Ovary (tissue), 9 donors: ENCODE results near the gene MEIOB. TPM values are rescaled to one million over a fixed set of nuclear protein-coding genes. Genes with fewer than 3 reads are reported as not detected.
A peak's percentile ranks its signal among the peaks of the same experiment; 100 is the strongest.

Experiments
- DNase-seq, 5 donors: peaks; one replicate each; pipeline ENCODE4 v3.0.0-alpha.2; 2019 to 2020
- H3K27ac ChIP-seq, 2 donors: fragments of 200-600 bp; one replicate each; pipeline versions ENCODE4 v1.5.1 to v1.8.0; 2019 to 2022
- H3K27me3 ChIP-seq: fragments of 200-600 bp; one replicate; pipeline ENCODE4 v1.8.0; 2022
- H3K36me3 ChIP-seq: fragments of 200-600 bp; sonication (generic); one replicate; pipeline ENCODE4 v1.5.1; 2019
- H3K4me1 ChIP-seq: one replicate; pipeline ENCODE4 v1.8.1; 2013; ENCODE audit warnings: mild to moderate bottlenecking, moderate library complexity; ENCODE audit not compliant: insufficient read depth
- H3K4me3 ChIP-seq: fragments of 200-600 bp; sonication (generic); one replicate; pipeline ENCODE4 v1.5.1; 2017
- H3K9me3 ChIP-seq, 2 donors: fragments of 200-600 bp in 1 of 2; sonication (generic) in 1 of 2; one replicate each; pipeline versions ENCODE4 v1.5.1 to v1.8.1; 2013 to 2019; ENCODE audit warnings: mild to moderate bottlenecking in 1 of 2, moderate library complexity in 1 of 2
- EP300 ChIP-seq: sonication (generic); formaldehyde crosslinking; IDR thresholded peaks from one replicate; pipeline ENCODE4 v1.6.1; 2017; ENCODE audit warnings: antibody characterized with exemption
- POLR2A ChIP-seq: fragments of 450-650 bp; IDR thresholded peaks from one replicate; pipeline ENCODE4 v1.6.1; 2017; ENCODE audit warnings: antibody characterized with exemption, mild to moderate bottlenecking, moderate library complexity
- WGBS, 3 donors: extraction: QIAGEN DNeasy Blood & Tissue Kit in 1 of 3; methylation state at CpG; one replicate each; pipeline versions ENCODE4 v1.1.5 to v1.1.7; 2013 to 2017; 5-methylcytosine and 5-hydroxymethylcytosine counted together
- intact Hi-C, 4 donors: fragments of 100-400 bp; cut with DNase I; formaldehyde crosslinking; loops; one replicate each; pipeline versions ENCODE4 v1.11.0 to v1.15.1; 2022 to 2023
- polyA plus RNA-seq, 2 donors: library from polyadenylated mRNA; stranded (reverse); fragments of 200-250 nt in 1 of 2; fragments of 350-450 nt in 1 of 2; fragmentation: Illumina TruSeq in 1 of 2; extraction: RNeasy Lipid Tissue Mini Kit (QIAGEN cat#74804) in 1 of 2; gene quantifications; one replicate each; pipeline ENCODE4 v1.2.3, GENCODE V29; 2013 to 2014
- total RNA-seq, 7 donors: library from RNA; depleted of rRNA in 2 of 7; stranded (reverse); fragments of >200 nt in 2 of 7; fragmentation: NEBNext Ultra II Directional in 3 of 7; extraction: Animal tissue kit (Norgen Biotek cat#: 25700) in 3 of 7; gene quantifications; one replicate each; pipeline versions ENCODE4 v1.1.0 to v1.2.4, GENCODE V29; 2016 to 2023
- TF ChIP-seq, protein P1 (sequence below), 3 donors: fragments of 450-650 bp in 2 of 3; fragments of 200-600 bp in 1 of 3; IDR thresholded peaks; one replicate each; pipeline versions ENCODE4 v1.5.1 to v1.8.0; 2016 to 2022; ENCODE audit warnings: antibody characterized with exemption in 3 of 3, mild to moderate bottlenecking in 1 of 3
- donor health status: DM: no; HTN: no; CAD: no; lungs with moderate emphysema.
- donor health status: DM: no; HTN: no; CAD: no.
- donor health status: Bipolar disorder and iron deficiency.
- donor health status: DM: yes; HTN: yes; CAD: no.
- donor health status: DM: no; HTN: no; CAD: no.
- donor health status: DM: yes; HTN: yes; CAD: no.

Gene MEIOB
- total and polyA plus RNA-seq, 9 donors: 0.23 to 0.27 (median 0.24) TPM; not detected in 5

- Histone ChIP-seq H3K36me3 (no peaks in the 10 kb centered on the region), H3K27me3 (no peaks in the 10 kb centered on the region), H3K9me3 (no peaks in the 10 kb centered on the region), H3K4me1 (no peaks in the 10 kb centered on the region), H3K4me3 (no peak overlapping the region), H3K27ac (no peak overlapping the region)
- WGBS, 3 donors: 67 to 74% (median 72%) methylated on average over 32 of the region's 32 CpGs
- DNase-seq: no peak
- TF ChIP-seq POLR2A: no peak
- TF ChIP-seq EP300: no peak
- TF ChIP-seq, protein P1, sequence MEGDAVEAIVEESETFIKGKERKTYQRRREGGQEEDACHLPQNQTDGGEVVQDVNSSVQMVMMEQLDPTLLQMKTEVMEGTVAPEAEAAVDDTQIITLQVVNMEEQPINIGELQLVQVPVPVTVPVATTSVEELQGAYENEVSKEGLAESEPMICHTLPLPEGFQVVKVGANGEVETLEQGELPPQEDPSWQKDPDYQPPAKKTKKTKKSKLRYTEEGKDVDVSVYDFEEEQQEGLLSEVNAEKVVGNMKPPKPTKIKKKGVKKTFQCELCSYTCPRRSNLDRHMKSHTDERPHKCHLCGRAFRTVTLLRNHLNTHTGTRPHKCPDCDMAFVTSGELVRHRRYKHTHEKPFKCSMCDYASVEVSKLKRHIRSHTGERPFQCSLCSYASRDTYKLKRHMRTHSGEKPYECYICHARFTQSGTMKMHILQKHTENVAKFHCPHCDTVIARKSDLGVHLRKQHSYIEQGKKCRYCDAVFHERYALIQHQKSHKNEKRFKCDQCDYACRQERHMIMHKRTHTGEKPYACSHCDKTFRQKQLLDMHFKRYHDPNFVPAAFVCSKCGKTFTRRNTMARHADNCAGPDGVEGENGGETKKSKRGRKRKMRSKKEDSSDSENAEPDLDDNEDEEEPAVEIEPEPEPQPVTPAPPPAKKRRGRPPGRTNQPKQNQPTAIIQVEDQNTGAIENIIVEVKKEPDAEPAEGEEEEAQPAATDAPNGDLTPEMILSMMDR (IDR thresholded peaks at IDR 0.05): no peak
- intact Hi-C loops: no loop called here
These were observed 76.9 kb downstream of the MEIOB start for GRCh38 chr16:1794908-1795666.

- 31 to 41% (median 41%) methylated on average over 17 to 18 of the region's 18 CpGs for WGBS, 3 donors
These were observed 77.6 kb downstream of the MEIOB start for GRCh38 chr16:1794221-1794871.

DNA sequence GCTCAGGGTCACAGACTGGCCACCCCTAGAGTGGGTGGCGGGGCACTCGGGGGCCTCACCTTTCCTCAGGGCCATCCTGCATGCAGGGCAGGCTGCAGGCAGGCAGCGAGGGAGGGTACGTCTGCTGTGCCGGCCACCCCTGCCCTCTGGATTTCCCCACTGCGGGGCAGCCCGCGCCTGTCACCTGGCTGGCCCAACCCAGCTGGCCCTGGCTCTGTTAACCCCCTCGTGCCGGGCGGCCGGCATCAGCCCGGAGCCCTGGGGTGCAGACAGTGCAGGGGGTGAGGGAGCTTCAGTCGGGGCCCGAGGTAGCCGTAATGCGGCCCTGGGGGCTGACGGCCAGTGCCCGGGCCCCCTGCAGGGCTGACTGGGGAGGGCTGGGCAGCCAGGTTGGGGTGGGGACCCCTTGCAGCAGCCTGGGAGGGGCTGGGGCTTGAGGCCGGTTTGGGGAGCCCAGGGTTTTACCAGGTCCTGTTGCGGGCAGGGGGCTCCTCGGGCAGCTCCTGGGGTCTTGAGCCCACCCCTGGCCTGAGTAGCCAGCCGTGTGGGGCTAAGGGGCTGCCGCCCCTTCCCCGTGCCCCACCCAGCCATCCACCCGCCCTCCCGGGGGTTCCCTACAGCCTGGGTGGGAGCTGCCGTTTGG lies 78.3 kb downstream of the MEIOB start, which contains the start of gene IGFALS:
Gene IGFALS, minus strand, starts transcription at position 128 of the 643 bp plus-strand sequence. Its CDS starts 53 bp downstream, at position 75.
- Histone ChIP-seq H3K4me3 (no peak within 1 kb of the TSS), H3K27ac (no peak within 1 kb of the TSS), H3K27me3 (no peaks in the 10 kb centered on the region), H3K4me1 (no peaks in the 10 kb centered on the region), H3K36me3 (no peaks in the 10 kb centered on the region), H3K9me3 (no peaks in the 10 kb centered on the region)
- WGBS, 3 donors: 26 to 43% (median 33%) methylated on average over 22 to 28 of the region's 28 CpGs
- intact Hi-C loops: no loop called here
- peak in 2 of 5 donors; percentile 17 to 23 for DNase-seq
- TF ChIP-seq EP300 (no peak), POLR2A (no peak)
- TF ChIP-seq, protein P1 (IDR thresholded peaks at IDR 0.05): no peak

More at GRCh38 chr16:1794221-1794871, 77.6 kb downstream of the MEIOB start:
- H3K36me3 ChIP-seq: no peaks in the 10 kb centered on the region
- intact Hi-C loops: no loop called here
- no peaks in the 10 kb centered on the region for H3K4me1 ChIP-seq
- no peak overlapping the region for H3K27ac ChIP-seq
- no peak overlapping the region for H3K4me3 ChIP-seq
- TF ChIP-seq, protein P1 (IDR thresholded peaks at IDR 0.05): no peak
- no peak for TF ChIP-seq POLR2A
- TF ChIP-seq EP300: no peak
- DNase-seq: peak in 3 of 5 donors; percentile 24 to 46 (median 28)
- no peaks in the 10 kb centered on the region for H3K27me3 ChIP-seq
- H3K9me3 ChIP-seq: no peaks in the 10 kb centered on the region

DNA sequence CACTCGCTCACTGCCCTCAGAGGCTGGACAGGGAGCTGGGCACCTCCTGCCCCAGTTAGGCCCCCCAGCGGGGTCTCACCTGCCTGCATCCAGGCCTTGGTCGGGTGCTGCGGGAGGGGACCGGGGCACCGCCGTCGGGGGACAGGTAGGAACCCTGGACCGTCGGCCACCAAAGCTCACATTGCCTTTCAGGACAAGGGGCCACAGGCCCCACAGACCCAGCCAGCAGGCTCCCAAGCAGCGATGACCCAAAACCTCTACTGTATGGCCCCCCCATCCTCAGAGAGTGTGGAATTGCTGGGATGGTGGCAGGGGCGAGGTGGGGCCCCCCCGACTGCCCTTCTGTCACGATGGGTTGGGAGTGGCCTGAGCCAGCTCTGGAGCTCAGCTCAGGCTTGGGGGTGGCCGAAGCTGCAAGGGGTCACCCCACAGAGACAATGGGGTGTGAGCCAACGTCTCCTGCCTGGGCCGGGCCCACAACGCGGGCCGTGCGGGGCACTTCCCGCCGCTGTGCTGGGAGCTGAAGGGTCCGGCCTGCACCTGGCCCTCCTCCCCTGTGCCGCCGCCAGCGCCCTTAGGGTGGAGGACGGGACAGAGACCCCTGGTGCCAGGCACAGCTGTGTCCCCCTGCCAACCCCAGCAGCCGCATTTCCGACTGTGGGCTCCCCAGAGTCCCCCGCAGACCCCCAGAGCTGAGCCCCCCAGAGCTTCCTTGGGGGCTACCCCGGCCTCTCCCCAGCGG lies 79.0 kb downstream of the MEIOB start:
- Histone ChIP-seq H3K27me3 (no peaks in the 10 kb centered on the region), H3K27ac (no peak overlapping the region), H3K4me1 (no peaks in the 10 kb centered on the region), H3K9me3 (no peaks in the 10 kb centered on the region), H3K36me3 (no peaks in the 10 kb centered on the region), H3K4me3 (no peak overlapping the region)
- TF ChIP-seq POLR2A: no peak
- no peak for TF ChIP-seq EP300
- TF ChIP-seq, protein P1 (IDR thresholded peaks at IDR 0.05): no peak
- WGBS, 3 donors: 78 to 81% (median 80%) methylated on average over 23 to 33 of the region's 33 CpGs
- intact Hi-C loops: no loop called here
- DNase-seq: peak in 2 of 5 donors; percentile 16 to 21
